ENCODE results near the gene SCN8A. TPM values are rescaled to one million over a fixed set of nuclear protein-coding genes. Genes with fewer than 3 reads are reported as not detected.

SCN8A gene
- total and polyA plus RNA-seq, 2 experiments from 2014 or later: 4.6 to 23.9 TPM

DNA sequence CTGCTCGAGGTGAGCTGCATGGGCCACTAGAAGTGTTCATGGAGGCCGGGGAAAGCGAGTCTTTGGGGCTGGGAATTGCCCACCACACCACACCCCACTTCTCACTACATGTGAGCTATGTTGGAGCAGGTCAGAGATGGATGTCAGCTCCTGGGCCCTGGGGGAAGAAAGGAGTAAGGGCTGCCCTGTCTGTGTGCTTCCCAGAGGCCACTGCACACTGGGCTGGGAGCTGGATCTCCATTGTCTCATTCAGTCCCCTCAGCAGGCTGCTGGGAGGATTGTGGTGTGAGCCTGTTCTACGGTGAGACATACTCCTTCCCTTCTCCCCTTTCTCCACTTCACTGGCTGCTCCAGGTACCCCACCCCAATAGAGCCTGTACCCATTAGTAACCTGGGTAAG, 247.0 kb downstream of the SCN8A start:
- H3K36me3 Mint-ChIP-seq (ENCODE audit: low read depth): peaks cover 4% of the 10 kb centered on the region; the same call in 1 of the 3 replicates
- TF ChIP-seq NANOG (IDR thresholded peaks at IDR 0.05; ENCODE audit: borderline replicate concordance) (no peak), POLR2AphosphoS5 (IDR thresholded peaks at IDR 0.05; ENCODE audit: low read depth) (no peak), JUNB (IDR thresholded peaks at IDR 0.05; ENCODE audit: unreplicated experiment) (no peak), ZNF114 (CRISPR knock-in tag; IDR thresholded peaks at IDR 0.05) (no peak), STAT1 (IDR thresholded peaks at IDR 0.05; ENCODE audit: unreplicated experiment) (no peak), EZH2phosphoT487 (IDR thresholded peaks at IDR 0.05; ENCODE audit: unreplicated experiment) (no peak), CREB1 (CRISPR knock-in tag; IDR thresholded peaks at IDR 0.05; ENCODE audit: low read depth) (no peak), ZNF331 (CRISPR knock-in tag; IDR thresholded peaks at IDR 0.05; ENCODE audit: low read depth) (no peak), EZH2 (IDR thresholded peaks at IDR 0.05; ENCODE audit: low read depth, unreplicated experiment) (no peak)
- TF ChIP-seq, protein P1, sequence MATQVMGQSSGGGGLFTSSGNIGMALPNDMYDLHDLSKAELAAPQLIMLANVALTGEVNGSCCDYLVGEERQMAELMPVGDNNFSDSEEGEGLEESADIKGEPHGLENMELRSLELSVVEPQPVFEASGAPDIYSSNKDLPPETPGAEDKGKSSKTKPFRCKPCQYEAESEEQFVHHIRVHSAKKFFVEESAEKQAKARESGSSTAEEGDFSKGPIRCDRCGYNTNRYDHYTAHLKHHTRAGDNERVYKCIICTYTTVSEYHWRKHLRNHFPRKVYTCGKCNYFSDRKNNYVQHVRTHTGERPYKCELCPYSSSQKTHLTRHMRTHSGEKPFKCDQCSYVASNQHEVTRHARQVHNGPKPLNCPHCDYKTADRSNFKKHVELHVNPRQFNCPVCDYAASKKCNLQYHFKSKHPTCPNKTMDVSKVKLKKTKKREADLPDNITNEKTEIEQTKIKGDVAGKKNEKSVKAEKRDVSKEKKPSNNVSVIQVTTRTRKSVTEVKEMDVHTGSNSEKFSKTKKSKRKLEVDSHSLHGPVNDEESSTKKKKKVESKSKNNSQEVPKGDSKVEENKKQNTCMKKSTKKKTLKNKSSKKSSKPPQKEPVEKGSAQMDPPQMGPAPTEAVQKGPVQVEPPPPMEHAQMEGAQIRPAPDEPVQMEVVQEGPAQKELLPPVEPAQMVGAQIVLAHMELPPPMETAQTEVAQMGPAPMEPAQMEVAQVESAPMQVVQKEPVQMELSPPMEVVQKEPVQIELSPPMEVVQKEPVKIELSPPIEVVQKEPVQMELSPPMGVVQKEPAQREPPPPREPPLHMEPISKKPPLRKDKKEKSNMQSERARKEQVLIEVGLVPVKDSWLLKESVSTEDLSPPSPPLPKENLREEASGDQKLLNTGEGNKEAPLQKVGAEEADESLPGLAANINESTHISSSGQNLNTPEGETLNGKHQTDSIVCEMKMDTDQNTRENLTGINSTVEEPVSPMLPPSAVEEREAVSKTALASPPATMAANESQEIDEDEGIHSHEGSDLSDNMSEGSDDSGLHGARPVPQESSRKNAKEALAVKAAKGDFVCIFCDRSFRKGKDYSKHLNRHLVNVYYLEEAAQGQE (IDR thresholded peaks at IDR 0.05; ENCODE audit: unreplicated experiment): no peak
- TF ChIP-seq, protein P2, sequence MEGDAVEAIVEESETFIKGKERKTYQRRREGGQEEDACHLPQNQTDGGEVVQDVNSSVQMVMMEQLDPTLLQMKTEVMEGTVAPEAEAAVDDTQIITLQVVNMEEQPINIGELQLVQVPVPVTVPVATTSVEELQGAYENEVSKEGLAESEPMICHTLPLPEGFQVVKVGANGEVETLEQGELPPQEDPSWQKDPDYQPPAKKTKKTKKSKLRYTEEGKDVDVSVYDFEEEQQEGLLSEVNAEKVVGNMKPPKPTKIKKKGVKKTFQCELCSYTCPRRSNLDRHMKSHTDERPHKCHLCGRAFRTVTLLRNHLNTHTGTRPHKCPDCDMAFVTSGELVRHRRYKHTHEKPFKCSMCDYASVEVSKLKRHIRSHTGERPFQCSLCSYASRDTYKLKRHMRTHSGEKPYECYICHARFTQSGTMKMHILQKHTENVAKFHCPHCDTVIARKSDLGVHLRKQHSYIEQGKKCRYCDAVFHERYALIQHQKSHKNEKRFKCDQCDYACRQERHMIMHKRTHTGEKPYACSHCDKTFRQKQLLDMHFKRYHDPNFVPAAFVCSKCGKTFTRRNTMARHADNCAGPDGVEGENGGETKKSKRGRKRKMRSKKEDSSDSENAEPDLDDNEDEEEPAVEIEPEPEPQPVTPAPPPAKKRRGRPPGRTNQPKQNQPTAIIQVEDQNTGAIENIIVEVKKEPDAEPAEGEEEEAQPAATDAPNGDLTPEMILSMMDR (conservative IDR thresholded peaks at IDR 0.05; ENCODE audit: low read depth in 2 of 2): no peak
- TF ChIP-seq, protein P3, sequence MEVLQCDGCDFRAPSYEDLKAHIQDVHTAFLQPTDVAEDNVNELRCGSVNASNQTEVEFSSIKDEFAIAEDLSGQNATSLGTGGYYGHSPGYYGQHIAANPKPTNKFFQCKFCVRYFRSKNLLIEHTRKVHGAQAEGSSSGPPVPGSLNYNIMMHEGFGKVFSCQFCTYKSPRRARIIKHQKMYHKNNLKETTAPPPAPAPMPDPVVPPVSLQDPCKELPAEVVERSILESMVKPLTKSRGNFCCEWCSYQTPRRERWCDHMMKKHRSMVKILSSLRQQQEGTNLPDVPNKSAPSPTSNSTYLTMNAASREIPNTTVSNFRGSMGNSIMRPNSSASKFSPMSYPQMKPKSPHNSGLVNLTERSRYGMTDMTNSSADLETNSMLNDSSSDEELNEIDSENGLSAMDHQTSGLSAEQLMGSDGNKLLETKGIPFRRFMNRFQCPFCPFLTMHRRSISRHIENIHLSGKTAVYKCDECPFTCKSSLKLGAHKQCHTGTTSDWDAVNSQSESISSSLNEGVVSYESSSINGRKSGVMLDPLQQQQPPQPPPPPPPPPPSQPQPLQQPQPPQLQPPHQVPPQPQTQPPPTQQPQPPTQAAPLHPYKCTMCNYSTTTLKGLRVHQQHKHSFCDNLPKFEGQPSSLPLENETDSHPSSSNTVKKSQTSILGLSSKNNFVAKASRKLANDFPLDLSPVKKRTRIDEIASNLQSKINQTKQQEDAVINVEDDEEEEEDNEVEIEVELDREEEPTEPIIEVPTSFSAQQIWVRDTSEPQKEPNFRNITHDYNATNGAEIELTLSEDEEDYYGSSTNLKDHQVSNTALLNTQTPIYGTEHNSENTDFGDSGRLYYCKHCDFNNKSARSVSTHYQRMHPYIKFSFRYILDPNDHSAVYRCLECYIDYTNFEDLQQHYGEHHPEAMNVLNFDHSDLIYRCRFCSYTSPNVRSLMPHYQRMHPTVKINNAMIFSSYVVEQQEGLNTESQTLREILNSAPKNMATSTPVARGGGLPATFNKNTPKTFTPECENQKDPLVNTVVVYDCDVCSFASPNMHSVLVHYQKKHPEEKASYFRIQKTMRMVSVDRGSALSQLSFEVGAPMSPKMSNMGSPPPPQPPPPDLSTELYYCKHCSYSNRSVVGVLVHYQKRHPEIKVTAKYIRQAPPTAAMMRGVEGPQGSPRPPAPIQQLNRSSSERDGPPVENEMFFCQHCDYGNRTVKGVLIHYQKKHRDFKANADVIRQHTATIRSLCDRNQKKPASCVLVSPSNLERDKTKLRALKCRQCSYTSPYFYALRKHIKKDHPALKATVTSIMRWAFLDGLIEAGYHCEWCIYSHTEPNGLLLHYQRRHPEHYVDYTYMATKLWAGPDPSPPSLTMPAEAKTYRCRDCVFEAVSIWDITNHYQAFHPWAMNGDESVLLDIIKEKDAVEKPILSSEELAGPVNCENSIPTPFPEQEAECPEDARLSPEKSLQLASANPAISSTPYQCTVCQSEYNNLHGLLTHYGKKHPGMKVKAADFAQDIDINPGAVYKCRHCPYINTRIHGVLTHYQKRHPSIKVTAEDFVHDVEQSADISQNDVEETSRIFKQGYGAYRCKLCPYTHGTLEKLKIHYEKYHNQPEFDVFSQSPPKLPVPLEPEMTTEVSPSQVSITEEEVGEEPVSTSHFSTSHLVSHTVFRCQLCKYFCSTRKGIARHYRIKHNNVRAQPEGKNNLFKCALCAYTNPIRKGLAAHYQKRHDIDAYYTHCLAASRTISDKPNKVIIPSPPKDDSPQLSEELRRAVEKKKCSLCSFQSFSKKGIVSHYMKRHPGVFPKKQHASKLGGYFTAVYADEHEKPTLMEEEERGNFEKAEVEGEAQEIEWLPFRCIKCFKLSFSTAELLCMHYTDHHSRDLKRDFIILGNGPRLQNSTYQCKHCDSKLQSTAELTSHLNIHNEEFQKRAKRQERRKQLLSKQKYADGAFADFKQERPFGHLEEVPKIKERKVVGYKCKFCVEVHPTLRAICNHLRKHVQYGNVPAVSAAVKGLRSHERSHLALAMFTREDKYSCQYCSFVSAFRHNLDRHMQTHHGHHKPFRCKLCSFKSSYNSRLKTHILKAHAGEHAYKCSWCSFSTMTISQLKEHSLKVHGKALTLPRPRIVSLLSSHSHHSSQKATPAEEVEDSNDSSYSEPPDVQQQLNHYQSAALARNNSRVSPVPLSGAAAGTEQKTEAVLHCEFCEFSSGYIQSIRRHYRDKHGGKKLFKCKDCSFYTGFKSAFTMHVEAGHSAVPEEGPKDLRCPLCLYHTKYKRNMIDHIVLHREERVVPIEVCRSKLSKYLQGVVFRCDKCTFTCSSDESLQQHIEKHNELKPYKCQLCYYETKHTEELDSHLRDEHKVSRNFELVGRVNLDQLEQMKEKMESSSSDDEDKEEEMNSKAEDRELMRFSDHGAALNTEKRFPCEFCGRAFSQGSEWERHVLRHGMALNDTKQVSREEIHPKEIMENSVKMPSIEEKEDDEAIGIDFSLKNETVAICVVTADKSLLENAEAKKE (CRISPR knock-in tag; IDR thresholded peaks at IDR 0.05): no peak
- TF ChIP-seq, protein P4, sequence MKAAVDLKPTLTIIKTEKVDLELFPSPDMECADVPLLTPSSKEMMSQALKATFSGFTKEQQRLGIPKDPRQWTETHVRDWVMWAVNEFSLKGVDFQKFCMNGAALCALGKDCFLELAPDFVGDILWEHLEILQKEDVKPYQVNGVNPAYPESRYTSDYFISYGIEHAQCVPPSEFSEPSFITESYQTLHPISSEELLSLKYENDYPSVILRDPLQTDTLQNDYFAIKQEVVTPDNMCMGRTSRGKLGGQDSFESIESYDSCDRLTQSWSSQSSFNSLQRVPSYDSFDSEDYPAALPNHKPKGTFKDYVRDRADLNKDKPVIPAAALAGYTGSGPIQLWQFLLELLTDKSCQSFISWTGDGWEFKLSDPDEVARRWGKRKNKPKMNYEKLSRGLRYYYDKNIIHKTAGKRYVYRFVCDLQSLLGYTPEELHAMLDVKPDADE (IDR thresholded peaks at IDR 0.05): no peak
- Histone ChIP-seq H3K4me3 (no peak overlapping the region), H3F3A (replicated peaks; ENCODE audit: low read depth) (0 out of 2 replicates have a peak, but pooled peaks cover 3% of the 10 kb centered on the region), H3K4me2 (no peak overlapping the region), H3K79me2 (replicated peaks; ENCODE audit: insufficient read depth) (no peaks in the 10 kb centered on the region), H2AFZ (no peak overlapping the region), H4K20me1 (replicated peaks; ENCODE audit: insufficient read depth) (no peaks in the 10 kb centered on the region; the same call in 1 of the 2 replicates), H3K27ac (ENCODE audit: low read depth) (no peak overlapping the region), H3K9me2 (ENCODE audit: insufficient read depth) (0 out of 2 replicates have a peak, but pooled peaks cover 3% of the 10 kb centered on the region), H3K27me3 (ENCODE audit: insufficient read depth) (no peaks in the 10 kb centered on the region), H3K36me3 (ENCODE audit: insufficient read depth) (no peaks in the 10 kb centered on the region), H3K4me1 (ENCODE audit: insufficient read depth) (peaks cover 39% of the 10 kb centered on the region)
- no peaks in the 10 kb centered on the region for H3K9me3 Mint-ChIP-seq
- no peak overlapping the region; the same call in 1 of the 2 replicates for H3K27ac Mint-ChIP-seq
- peak; percentile 13; the same call in 2 of the 3 replicates for ATAC-seq
- DNase-seq (ENCODE audit: low spot score): no peak
- no peak overlapping the region for H3K4me3 Mint-ChIP-seq
- peaks cover 15% of the 10 kb centered on the region for H3K27me3 Mint-ChIP-seq (ENCODE audit: insufficient read depth, low read depth, poor library complexity)
- peaks cover 63% of the 10 kb centered on the region for H3K4me1 Mint-ChIP-seq

Data from GM23338 (cell line).